CD4-positive, alpha-beta T cell treated with Interleukin-10 for 1 hour (primary cell): ENCODE results near the gene ARHGAP22.

Experiments
- DNase-seq: peaks from one replicate; pipeline ENCODE4 v3.0.0-alpha.2; 2020

The ARHGAP22 gene

DNA sequence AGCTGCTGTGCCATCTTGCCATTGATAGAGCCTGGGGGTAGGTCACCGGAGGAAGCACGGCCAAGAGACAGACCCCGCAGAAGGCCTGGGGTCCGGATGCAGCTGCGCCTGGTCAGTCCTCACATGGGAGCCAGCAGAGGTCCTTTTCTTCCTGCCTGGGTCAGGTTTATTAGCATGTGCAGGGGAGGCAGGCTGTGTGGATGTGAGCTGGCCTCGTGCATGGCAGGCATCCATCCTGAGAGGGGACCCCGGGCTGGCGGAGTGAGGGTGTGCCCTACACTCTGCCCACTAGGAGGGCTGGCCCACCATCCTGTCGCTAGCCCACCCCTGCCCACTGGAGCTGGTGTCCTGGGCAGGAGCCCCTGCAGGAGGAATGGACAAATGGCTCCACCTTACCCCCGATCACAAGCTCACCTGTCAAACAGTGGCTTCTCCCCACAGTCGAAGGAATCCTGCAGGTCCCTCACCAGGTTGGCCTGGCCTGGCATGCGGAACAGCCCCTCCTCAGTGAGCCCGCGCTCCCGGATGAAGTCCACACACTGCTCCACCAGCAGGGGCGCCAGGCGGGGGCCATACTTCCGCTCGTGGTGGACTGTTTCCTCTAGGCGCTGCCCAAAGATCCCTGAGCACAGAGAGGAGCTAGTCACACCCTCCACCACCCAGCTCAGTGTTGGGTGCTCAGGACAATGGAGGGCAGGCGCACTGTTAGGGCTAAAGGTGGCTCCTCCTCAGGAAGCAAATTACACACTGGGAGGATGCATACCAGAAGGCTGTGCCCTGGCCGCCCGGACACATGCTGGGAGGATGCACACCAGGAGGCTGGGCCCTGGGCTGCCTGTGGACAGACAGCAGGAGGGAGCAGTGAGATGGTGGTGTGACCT, 145.4 kb downstream of the ARHGAP22 start:
- no peak for DNase-seq

DNA sequence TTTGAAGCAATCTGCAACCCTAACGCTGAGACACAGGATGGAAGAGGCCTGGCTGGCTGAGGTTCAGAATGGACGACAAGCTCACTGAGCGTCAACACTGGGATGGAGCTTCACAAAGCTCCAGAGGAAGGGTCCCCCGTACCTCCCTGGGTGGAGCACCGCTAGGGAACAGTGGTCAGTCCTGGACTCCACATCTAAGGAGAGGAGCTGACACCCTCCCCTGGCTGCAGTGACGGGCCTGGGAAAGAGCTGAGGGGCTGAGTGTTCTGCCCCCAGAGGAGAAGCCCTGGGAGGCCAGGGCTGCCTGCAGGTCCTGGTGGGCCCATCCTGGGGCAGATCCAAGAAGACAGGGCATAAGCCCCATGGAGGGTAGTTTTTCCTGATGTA, 146.2 kb downstream of the ARHGAP22 start:
- DNase-seq = no peak

GRCh38 chr10:48457949-48458661, 146.8 kb downstream of the ARHGAP22 start:
- DNase-seq = no peak

- no peak for DNase-seq
These were observed 147.8 kb downstream of the ARHGAP22 start for GRCh38 chr10:48456808-48457761.

DNA sequence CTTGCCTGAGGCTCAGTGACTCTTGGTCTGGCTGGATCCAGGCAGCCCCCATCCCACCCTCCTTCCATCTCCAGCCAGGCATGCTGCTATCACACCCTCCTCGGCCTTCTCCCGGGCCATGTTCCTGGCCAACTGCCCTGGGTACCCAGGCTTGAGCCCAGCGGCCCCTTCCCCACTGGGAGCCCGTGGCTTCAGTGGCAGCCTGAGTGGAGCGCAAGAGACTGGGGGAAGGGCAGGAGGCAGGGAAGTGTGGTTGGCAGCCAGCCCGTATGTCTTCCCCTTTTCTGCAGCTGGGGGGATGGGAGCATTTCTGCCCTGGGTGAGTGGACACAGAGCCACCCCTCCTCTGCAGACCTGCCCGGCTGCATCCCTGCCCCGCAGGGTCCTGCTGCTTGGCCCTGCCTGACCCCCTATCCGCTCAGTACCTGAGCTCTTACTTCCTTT, 148.5 kb downstream of the ARHGAP22 start:
- DNase-seq = no peak

DNA sequence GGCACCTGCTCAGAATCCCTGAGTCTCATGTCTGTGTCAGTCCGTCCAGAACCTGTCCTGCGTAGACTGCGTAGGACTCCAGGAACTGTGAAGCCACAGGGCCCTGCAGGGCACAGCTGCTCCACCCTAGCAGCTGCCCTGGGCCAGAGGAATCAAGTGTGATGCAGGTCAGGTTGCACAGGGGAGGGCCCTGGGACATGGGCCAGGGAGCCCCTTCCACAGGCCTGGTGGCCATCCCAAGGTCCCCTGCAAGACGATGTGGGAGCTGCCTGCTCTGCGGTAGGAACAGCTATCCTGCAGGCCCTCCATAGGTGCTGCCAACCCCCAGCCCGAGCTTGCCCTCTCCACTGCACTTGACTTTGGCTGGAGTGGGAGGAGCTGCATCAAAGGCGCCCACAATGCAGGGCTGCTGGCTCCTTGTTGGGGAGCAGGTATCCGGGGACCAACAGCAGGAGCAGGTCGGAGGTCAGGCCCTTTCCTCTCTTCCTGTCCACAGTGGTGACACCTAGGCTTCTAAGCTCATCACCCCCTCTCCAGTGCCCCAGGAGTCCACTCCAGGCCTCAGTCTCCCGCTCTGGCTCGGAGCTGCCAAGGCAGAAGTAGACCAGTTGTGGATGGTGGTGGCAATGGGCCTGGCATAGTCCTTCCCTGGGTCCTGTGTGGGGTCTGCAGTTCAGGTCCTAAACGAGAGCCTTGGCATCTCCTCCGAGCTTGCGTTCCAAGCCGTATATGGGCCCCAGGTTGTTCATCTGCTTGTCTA, 149.3 kb downstream of the ARHGAP22 start:
- DNase-seq = no peak

GRCh38 chr10:48455055-48455391, 149.8 kb downstream of the ARHGAP22 start:
- DNase-seq = no peak

GRCh38 chr10:48454302-48455054, 150.4 kb downstream of the ARHGAP22 start:
- DNase-seq = no peak

- DNase-seq = no peak
These were observed 151.2 kb downstream of the ARHGAP22 start for GRCh38 chr10:48453451-48454301.

GRCh38 chr10:48452879-48453412, 151.9 kb downstream of the ARHGAP22 start:
- DNase-seq = no peak

GRCh38 chr10:48451969-48452878, 152.6 kb downstream of the ARHGAP22 start:
- no peak for DNase-seq

- DNase-seq = no peak
These were observed 154.0 kb downstream of the ARHGAP22 start for GRCh38 chr10:48450741-48451466.

DNA sequence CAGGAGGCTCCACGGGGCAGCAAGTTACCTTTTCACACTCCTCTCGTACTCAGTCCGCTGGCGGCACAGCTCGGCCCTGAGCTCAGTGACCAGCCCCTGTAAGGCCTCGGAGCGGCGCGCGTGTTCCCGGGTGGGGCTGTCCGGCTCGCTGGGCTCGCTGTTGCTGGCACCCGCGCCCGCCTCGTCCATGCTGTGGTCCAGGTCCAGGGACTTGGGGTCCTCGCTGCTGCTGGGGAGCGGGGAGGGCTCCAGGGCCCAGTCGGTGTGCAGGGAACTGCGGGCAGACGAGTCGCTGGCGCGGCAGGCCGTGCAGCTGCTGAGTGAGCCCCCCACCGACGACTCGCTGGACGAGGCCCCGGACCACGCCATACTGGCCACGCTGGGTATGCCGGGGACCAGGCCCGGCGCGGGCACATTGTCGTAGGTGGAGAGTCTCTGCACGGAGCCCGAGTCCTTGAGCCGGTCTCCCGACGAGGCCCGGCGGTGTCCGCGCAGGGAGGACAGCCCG, 154.6 kb downstream of the ARHGAP22 start:
- DNase-seq = no peak

GRCh38 chr10:48449501-48450232, 155.2 kb downstream of the ARHGAP22 start:
- no peak for DNase-seq

- no peak for DNase-seq
These were observed 156.1 kb downstream of the ARHGAP22 start for GRCh38 chr10:48448796-48449195.

GRCh38 chr10:48447356-48448215, 157.3 kb downstream of the ARHGAP22 start:
- no peak for DNase-seq
